Sigmoid colon (tissue), 7 donors: ENCODE data around the gene FAM3A. TPM values are rescaled to one million over a fixed set of nuclear protein-coding genes. Genes with fewer than 3 reads are reported as not detected.
"Not testable (repeated sequence)": the region's sequence is repeated elsewhere in the genome, so short reads cannot be mapped to it uniquely, and the experiment has no call there.

Experiments used
- DNase-seq: peaks from one replicate; pipeline ENCODE4 v3.0.0-alpha.2; 2019
- H3K27ac ChIP-seq, 4 donors: fragments of 200-600 bp; sonication (generic); one replicate each; pipeline ENCODE4 v1.5.1; 2016 to 2019; ENCODE audit warnings: mild to moderate bottlenecking in 1 of 4
- H3K27me3 ChIP-seq, 3 donors: fragments of 200-600 bp; sonication (generic); one replicate each; pipeline ENCODE4 v1.5.1; 2019; ENCODE audit warnings: mild to moderate bottlenecking in 1 of 3
- H3K36me3 ChIP-seq, 4 donors: fragments of 200-600 bp; sonication (generic); one replicate each; pipeline ENCODE4 v1.5.1; 2016 to 2019
- H3K4me1 ChIP-seq, 4 donors: fragments of 200-600 bp; sonication (generic); one replicate each; pipeline ENCODE4 v1.5.1; 2017 to 2019
- H3K4me3 ChIP-seq, 4 donors: fragments of 200-600 bp; sonication (generic); one replicate each; pipeline ENCODE4 v1.5.1; 2017 to 2019; ENCODE audit warnings: mild to moderate bottlenecking in 2 of 4, moderate library complexity in 1 of 4
- H3K9me3 ChIP-seq, 4 donors: fragments of 200-600 bp in 3 of 4; sonication (generic) in 3 of 4; one replicate each; pipeline versions ENCODE4 v1.5.1 to v1.6.1; 2013 to 2019
- CTCF ChIP-seq, 4 experiments: fragments of 450-650 bp in 3 of 4; fragments of 200-600 bp in 1 of 4; IDR thresholded peaks; one replicate each; pipeline ENCODE4 v1.5.1; 2016 to 2019; ENCODE audit warnings: antibody characterized with exemption in 4 of 4, mild to moderate bottlenecking in 3 of 4, moderate library complexity in 2 of 4
- EP300 ChIP-seq, 4 donors: sonication (generic); formaldehyde crosslinking; IDR thresholded peaks; one replicate each; pipeline ENCODE4 v1.6.1; 2017; ENCODE audit warnings: antibody characterized with exemption in 4 of 4
- POLR2A ChIP-seq, 2 donors: fragments of 450-650 bp; IDR thresholded peaks; one replicate each; pipeline ENCODE4 v1.6.1; 2016; ENCODE audit warnings: antibody characterized with exemption in 2 of 2, mild to moderate bottlenecking in 2 of 2, moderate library complexity in 2 of 2
- POLR2AphosphoS5 ChIP-seq, 4 donors: sonication (generic); formaldehyde crosslinking; IDR thresholded peaks; one replicate each; pipeline ENCODE4 v1.6.1; 2017; ENCODE audit warnings: antibody characterized with exemption in 4 of 4
- WGBS, 2 donors: extraction: QIAGEN DNeasy Blood & Tissue Kit; methylation state at CpG; one replicate each; pipeline ENCODE4 v1.1.7; 2013; 5-methylcytosine and 5-hydroxymethylcytosine counted together
- intact Hi-C: fragments of 100-400 bp; cut with DNase I; formaldehyde crosslinking; loops from one replicate; pipeline ENCODE4 v1.15.1; 2023
- polyA plus RNA-seq, 3 donors: library from polyadenylated mRNA; stranded (reverse); fragments of 200-250 nt; gene quantifications; one replicate each; pipeline ENCODE4 v1.2.3, GENCODE V29; 2013
- total RNA-seq, 4 donors: library from RNA; depleted of rRNA; stranded (reverse); fragments of >200 nt; gene quantifications; one replicate each; pipeline ENCODE4 v1.1.0, GENCODE V29; 2016
- donor health status: healthy with polysubstance abuse.
- donor health status: Bipolar disorder and iron deficiency.
- donor health status: healthy.

FAM3A gene
- total and polyA plus RNA-seq, 7 donors = 30.7 to 64.9 (median 49.0) TPM

- intact Hi-C loops = no loop called here
- WGBS, 2 donors = 57 to 82% methylated on average over 20 of the region's 20 CpGs
- DNase-seq = no peak
- Histone ChIP-seq H3K4me1 (peaks cover 0 to 20% (median 13%) of the 10 kb centered on the region in 4 donors), H3K4me3 (no peak overlapping the region), H3K27ac (peak overlapping the region; percentile 49 to 72 (median 62)), H3K9me3 (no peaks in the 10 kb centered on the region), H3K27me3 (no peaks in the 10 kb centered on the region), H3K36me3 (no peaks in the 10 kb centered on the region)
- TF ChIP-seq CTCF (IDR thresholded peaks at IDR 0.05) (no peak), EP300 (IDR thresholded peaks at IDR 0.05) (no peak), POLR2AphosphoS5 (IDR thresholded peaks at IDR 0.05) (no peak), POLR2A (IDR thresholded peaks at IDR 0.05) (no peak)
Observed at GRCh38 chrX:154542723-154543424, 26.8 kb upstream of the FAM3A start.

GRCh38 chrX:154541896-154542722, 26.1 kb upstream of the FAM3A start:
- TF ChIP-seq CTCF (IDR thresholded peaks at IDR 0.05) = no peak
- TF ChIP-seq POLR2AphosphoS5 (IDR thresholded peaks at IDR 0.05) = peak in 1 of 4 donors; percentile 12
- TF ChIP-seq POLR2A (IDR thresholded peaks at IDR 0.05) = no peak
- no peak for TF ChIP-seq EP300 (IDR thresholded peaks at IDR 0.05)
- no peaks in the 10 kb centered on the region for H3K27me3 ChIP-seq
- WGBS, 2 donors = 55 to 66% methylated on average over 12 of the region's 12 CpGs
- DNase-seq = peak; percentile 88
- intact Hi-C loops = no loop called here
- peaks cover 0 to 20% (median 13%) of the 10 kb centered on the region in 4 donors for H3K4me1 ChIP-seq
- no peaks in the 10 kb centered on the region for H3K9me3 ChIP-seq
- no peaks in the 10 kb centered on the region for H3K36me3 ChIP-seq
- peak overlapping the region; percentile 49 to 72 (median 62) for H3K27ac ChIP-seq
- no peak overlapping the region for H3K4me3 ChIP-seq

DNA sequence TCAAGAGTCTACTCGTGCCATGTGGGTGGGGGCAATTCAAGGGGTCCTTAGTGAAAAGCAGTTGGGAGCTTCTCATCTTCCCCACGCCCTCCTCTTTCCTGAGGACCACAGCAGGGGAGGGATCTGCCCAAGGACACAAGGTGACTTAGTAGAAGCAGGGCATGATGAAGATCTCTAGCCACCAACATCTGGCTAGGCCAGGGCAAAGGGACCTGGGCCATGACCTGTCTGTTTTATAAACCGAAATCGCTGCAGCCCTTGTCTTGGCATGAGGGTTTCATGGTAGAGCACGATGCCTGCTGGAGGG, 25.5 kb upstream of the FAM3A start:
- no peak for DNase-seq
- no peaks in the 10 kb centered on the region for H3K36me3 ChIP-seq
- H3K27ac ChIP-seq = peak overlapping the region; percentile 23 to 67 (median 60)
- 79 to 85% methylated on average over 5 of the region's 5 CpGs for WGBS, 2 donors
- H3K4me3 ChIP-seq = no peak overlapping the region
- H3K27me3 ChIP-seq = no peaks in the 10 kb centered on the region
- TF ChIP-seq POLR2A (IDR thresholded peaks at IDR 0.05) (no peak), EP300 (IDR thresholded peaks at IDR 0.05) (no peak), CTCF (IDR thresholded peaks at IDR 0.05) (no peak), POLR2AphosphoS5 (IDR thresholded peaks at IDR 0.05) (no peak)
- H3K4me1 ChIP-seq = peaks cover 0 to 20% (median 13%) of the 10 kb centered on the region in 4 donors
- H3K9me3 ChIP-seq = no peaks in the 10 kb centered on the region
- intact Hi-C loops = no loop called here

DNA sequence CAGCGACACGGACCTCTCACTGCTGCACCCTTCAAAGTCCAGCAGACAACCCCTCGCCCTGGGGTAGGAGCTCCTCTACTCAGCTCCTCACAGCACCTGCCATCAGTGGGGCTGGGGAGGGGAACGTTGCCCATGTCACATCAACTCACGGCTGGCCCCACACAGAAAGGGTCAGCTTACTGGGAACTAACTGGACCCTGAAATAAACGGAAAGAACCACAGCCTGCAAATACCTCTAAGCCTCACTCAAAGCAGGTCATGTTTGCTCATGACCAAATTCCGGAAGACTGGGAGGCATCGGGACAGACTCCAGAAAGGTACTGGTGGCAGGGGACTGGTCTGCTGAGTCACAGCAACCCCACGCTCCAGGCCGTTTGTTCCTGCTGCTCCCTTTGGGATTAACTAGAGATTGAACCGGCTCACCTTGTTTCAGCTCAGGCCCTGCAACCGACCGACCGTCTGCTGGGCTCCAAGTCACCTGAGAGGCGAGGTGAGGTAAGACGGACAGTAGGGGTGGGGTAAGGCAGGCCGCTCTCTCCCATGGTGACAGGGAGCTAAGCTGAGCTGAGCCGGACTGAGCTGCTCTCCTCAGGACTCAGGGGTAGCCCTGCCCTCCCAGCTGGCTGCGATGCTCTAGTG, 25.0 kb upstream of the FAM3A start:
- H3K27me3 ChIP-seq = no peaks in the 10 kb centered on the region
- intact Hi-C loops = no loop called here
- peak overlapping the region in 3 of 4 donors; percentile 56 to 67 (median 63) for H3K27ac ChIP-seq
- no peak for DNase-seq
- peaks cover 0 to 15% (median 11%) of the 10 kb centered on the region in 4 donors for H3K4me1 ChIP-seq
- TF ChIP-seq POLR2A (IDR thresholded peaks at IDR 0.05) (no peak), POLR2AphosphoS5 (IDR thresholded peaks at IDR 0.05) (no peak), EP300 (IDR thresholded peaks at IDR 0.05) (no peak), CTCF (IDR thresholded peaks at IDR 0.05) (no peak)
- H3K36me3 ChIP-seq = no peaks in the 10 kb centered on the region
- 91 to 93% methylated on average over 19 of the region's 19 CpGs for WGBS, 2 donors
- no peaks in the 10 kb centered on the region for H3K9me3 ChIP-seq
- H3K4me3 ChIP-seq = no peak overlapping the region

DNA sequence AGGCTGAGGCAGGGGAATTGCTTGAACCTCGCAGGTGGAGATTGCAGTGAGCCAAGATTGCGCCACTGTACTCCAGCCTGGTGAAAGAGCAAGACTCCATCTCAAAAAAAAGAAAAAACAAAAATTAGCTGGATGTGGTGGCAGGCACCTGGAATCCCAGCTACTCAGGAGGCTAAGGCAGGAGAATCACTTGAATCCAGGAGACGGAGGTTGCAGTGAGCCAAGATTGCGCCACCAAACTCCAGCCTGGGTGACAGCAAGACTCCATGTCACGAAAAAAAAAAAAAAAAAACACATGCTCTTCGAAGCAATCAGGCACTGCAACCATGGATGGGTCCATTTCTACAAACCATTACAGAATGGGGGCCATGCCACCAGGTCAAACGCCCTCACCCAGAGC, 24.3 kb upstream of the FAM3A start:
- WGBS, 2 donors = 90 to 92% methylated on average over 7 of the region's 7 CpGs
- H3K4me3 ChIP-seq, H3K36me3 ChIP-seq, H3K9me3 ChIP-seq, H3K27ac ChIP-seq, DNase-seq, H3K27me3 ChIP-seq, intact Hi-C loops: not testable (repeated sequence)
- peaks cover 0 to 12% (median 10%) of the 10 kb centered on the region in 4 donors for H3K4me1 ChIP-seq
